HG03097 (cell line): ENCODE data around the gene SPO11.

ENCODE experiments used
- ATAC-seq: cut with Tn5 transposase; IDR thresholded peaks from one replicate; pipeline ENCODE4 v1.9.1; 2021; ENCODE audit not compliant: unreplicated experiment, low FRiP score

The SPO11 gene

DNA sequence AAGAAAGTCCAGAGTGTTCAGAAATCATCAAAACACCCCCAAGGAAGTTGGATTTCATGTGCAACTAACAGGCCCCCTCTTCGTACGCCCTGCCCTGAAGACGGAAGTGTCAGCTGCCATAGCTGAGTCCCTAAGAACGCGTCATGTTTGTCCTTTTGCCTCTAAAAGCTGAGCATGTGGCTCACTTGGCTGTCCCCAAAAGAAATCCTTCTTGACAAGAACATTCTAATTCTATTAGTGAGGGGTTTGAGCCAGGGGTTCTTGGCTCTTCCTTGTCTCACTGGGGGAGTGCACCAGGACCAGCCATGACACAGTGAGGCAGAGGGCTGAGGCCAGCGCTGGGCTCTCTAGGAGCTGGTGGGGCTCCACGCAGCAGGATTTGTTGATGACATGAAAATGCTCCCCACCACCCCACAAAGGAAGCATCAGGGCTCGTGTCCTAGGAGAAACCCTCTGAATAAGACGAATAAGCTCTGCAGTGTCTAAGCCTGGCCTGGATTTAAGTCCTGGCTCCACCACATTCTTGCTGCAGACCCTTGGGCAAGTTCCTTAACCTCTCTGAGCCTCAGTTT lies 20.0 kb upstream of the SPO11 start:
- no peak for ATAC-seq

GRCh38 chr20:57310821-57311514 lies 18.6 kb upstream of the SPO11 start:
- ATAC-seq, result no peak

GRCh38 chr20:57312138-57312537 lies 17.5 kb upstream of the SPO11 start:
- ATAC-seq, result no peak

- no peak for ATAC-seq
Measured at GRCh38 chr20:57313230-57313629, 16.4 kb upstream of the SPO11 start.

GRCh38 chr20:57313951-57314350 lies 15.7 kb upstream of the SPO11 start:
- ATAC-seq, result no peak

GRCh38 chr20:57315083-57315975 lies 14.3 kb upstream of the SPO11 start:
- no peak for ATAC-seq

DNA sequence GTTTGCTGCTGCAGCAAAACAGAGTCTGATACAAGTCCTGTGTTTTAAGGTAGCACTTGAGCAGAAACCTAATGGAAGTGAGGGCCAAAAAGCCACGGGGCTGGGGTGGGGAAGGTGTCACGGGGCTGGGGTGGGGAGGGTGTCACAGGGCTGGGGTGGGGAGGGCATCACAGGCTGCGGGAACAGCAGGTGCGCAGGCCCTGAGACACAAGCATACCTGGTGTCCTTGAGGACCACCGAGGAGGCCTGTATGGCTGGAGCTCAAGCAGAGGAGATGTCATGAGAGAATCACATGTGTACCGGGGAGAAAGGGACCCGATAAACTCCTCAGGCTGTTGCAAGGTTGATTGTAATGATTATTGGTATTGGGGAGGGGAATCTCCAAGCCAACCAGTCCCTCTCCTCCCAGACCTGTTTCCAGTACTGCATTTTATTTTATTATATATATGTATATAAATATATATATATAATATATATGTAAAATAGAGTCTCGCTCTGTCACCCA lies 13.6 kb upstream of the SPO11 start:
- ATAC-seq, result no peak

DNA sequence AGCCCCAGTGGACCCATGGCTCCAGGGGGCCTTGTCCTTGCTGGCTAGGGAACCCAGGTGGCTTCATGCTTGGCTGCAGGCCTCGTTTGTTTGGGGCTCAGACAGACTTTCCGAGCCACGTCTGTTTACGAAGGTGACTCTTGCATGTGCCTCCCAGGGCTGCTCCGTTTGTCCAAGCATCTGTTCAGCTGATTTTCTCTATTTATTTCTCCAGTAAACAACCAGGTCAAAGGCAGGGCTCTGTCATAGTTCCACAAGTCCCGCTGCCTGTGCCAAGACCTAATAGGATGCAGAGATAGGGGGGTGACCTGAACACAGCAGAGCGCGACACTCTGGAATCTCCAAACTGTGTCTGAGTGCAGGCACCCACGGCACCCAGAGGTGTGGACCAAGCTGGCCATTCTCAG lies 12.8 kb upstream of the SPO11 start:
- ATAC-seq, result no peak

- no peak for ATAC-seq
Measured at GRCh38 chr20:57317316-57317788, 12.3 kb upstream of the SPO11 start.

- no peak for ATAC-seq
Measured at GRCh38 chr20:57317789-57318371, 11.7 kb upstream of the SPO11 start.

DNA sequence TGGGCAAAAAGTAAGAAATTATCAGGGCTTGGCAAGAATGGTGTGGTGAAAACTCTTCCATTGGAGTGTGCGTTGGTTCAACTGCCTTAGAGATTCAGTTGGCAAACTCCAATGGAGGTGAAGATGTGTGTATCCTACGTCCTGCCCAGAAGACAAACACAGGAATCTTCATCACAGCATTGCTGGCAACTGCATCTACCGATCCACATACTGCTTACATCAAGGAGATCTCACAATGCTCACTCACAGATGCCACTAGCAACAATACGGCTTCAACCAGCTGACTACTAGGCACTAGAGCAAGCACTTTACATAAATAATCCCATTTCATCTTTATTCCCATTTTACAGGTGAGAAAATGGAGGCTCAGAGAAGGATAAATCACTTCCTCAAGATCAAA lies 10.0 kb upstream of the SPO11 start:
- ATAC-seq, result no peak

GRCh38 chr20:57320358-57320757 lies 9.2 kb upstream of the SPO11 start:
- no peak for ATAC-seq

DNA sequence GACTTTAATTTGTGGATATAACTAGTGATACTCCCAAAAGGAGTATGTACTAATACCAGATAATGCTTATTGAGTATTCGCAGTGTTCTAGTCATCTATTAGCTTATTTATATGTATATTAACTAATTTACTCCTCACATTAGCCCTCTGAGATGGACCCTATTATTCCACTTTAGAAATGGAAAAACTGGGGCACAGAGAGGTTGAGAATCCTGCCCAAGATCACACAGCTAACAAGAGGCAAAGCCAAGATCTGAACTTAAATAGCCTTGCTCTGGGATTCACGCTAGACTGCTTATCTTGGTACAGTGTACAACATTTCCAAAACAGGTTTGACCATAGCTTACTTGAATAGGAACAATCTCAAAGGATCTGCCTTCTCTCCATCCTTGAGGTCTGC lies 8.5 kb upstream of the SPO11 start:
- ATAC-seq, result no peak

- no peak for ATAC-seq
Measured at GRCh38 chr20:57322476-57322875, 7.1 kb upstream of the SPO11 start.

GRCh38 chr20:57323034-57323433 lies 6.6 kb upstream of the SPO11 start:
- ATAC-seq, result no peak

DNA sequence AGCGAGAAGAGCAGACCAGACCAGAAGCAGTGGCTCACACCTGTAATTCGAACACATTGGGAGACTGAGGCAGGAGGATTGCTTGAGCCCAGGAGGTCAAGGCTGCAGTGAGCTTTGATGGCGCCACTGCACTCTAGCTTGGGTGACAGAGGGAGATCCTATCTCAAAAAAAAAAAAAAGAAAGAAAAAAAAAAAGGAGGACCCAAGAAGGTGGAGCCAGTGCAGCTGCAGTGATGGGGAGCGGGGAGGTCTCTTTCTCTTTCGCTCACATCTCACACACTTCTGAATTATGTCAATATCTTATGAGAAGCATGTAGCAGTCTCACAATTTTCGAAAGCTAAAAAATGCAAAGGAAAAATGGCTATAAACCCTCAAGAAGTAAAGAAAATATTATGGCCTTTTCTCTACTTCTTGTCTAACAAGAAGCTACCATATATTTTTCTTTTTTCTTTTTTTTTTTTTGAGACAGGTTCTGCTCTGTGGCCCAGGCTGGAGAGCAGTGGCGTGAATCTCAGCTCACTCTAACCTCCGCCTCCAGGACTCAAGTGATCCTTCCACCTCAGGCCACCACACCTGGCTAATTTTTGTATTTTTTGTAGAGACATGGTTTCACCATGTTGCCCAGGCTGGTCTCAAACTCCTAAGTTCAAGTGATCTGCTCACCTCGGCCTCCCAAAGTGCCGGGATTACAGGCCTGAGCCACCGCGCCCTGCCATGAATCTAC lies 3.8 kb upstream of the SPO11 start:
- no peak for ATAC-seq

DNA sequence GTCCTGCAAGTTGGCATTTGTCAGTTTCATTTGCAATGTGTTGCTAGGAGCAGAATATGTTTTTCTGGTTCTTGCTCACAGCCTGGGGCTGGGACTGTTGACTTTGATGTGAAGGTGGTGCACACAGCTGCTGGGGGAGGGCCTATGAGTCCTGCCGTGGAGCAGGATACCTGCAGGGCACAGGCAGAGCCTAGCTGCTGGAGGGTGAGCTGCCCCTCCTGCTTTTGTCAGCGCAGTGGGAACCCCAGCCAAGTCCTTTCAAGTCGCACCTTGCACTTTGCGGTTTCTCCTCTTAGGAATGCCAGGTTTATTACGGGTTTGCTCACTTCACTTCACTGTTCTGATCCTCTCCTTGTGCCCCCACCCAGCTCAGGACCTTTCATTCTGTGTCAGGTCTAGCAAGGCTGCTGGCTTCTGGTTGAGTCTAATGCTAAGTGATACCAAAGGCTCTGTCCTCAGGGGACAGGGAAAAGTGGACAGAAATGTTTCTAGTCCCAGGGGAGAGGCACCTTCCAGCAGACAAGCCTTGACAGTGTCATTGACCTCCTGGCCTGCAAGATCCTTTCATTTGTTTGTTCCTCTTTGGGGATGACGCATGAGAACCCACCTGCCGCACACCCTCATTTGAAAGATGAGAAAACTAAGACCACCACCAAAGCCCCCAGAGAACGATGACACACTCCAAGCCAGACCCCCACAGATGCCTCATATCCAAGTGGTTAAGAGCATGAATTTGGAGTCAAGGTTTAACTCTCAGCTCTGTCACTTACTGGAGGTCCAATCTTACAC lies 2.7 kb upstream of the SPO11 start:
- no peak for ATAC-seq

DNA sequence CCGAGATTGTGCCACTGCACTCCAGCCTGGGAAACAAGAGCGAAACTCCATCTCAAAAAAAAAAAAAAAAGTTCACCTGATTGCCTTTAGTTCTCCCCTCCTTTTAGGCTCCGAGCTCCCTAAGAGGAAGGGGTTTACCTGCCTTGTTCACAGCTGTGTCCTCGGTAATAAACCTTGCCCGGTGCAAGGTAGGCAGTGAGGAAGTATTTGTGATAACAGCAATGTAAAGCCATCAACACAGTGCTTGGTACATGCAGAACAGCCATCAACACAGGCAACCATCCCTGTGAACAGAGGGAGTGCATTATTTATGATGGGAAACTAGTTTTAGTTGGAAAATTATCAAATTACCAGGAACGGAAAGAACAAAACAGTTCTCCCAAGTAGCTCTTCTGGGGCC lies 1.8 kb upstream of the SPO11 start:
- no peak for ATAC-seq

GRCh38 chr20:57330998-57331397 lies 1.4 kb downstream of the SPO11 start:
- ATAC-seq, result no peak
